A172 (cell line): ENCODE results near the gene KHDC4. TPM values are rescaled to one million over a fixed set of nuclear protein-coding genes. Genes with fewer than 3 reads are reported as not detected.

Experiments
- DNase-seq: peaks from one replicate; pipeline ENCODE4 v3.0.0-alpha.2; 2015; ENCODE audit warnings: low spot score
- total RNA-seq: library from RNA; depleted of rRNA; stranded (reverse); fragments of >200 nt; shearing (Covaris generic); gene quantifications from 2 replicates; pipeline ENCODE4 v1.2.3, GENCODE V29; 2014; rRNA removed

KHDC4 gene
- 52.3 and 53.9 TPM in 2 replicates for total RNA-seq

DNA sequence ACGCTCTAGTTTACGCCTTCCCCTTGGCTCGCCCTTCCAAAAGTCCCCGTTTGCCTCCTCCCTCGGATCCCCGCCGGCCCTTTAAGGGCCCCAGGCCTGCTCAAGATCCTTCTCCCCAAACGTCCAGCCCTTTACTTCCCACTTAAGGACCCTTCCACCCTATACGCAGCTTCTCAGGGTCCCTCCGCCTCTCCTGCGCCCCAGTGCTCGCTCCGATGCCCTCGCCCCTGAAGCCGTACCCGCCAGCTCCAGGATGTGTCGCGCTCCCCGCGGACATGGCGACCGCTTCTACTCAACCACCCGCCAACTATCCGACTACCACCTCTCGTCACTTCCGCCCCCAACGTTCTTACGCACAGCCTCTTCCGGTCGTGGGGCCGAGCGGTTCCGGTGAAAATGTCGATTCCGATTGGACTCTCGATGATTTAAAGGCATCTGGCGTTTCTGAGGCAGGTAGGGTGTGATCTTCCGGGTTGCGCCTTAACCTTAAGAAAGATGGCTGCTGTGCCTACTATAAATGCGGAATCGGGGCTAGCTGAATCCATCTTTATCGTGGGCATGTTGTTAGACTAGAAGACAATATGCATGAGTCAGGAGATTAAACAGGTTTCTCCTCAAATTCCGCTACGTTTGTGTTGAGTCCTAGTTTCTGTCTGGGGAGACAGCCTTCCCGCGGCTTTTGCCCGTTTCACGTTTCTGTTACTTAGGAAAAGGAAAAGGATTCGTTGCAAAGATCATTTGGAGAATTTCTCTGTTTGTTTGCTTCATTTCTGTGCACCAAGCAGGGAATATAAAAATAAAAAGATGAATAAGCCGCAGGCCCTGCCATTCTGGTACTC is at the start of gene KHDC4:
Gene KHDC4 (minus strand): TSS at position 317 of the 839 bp plus-strand sequence. CDS start 40 bp downstream, at position 277.
- peak; percentile 100 for DNase-seq

DNA sequence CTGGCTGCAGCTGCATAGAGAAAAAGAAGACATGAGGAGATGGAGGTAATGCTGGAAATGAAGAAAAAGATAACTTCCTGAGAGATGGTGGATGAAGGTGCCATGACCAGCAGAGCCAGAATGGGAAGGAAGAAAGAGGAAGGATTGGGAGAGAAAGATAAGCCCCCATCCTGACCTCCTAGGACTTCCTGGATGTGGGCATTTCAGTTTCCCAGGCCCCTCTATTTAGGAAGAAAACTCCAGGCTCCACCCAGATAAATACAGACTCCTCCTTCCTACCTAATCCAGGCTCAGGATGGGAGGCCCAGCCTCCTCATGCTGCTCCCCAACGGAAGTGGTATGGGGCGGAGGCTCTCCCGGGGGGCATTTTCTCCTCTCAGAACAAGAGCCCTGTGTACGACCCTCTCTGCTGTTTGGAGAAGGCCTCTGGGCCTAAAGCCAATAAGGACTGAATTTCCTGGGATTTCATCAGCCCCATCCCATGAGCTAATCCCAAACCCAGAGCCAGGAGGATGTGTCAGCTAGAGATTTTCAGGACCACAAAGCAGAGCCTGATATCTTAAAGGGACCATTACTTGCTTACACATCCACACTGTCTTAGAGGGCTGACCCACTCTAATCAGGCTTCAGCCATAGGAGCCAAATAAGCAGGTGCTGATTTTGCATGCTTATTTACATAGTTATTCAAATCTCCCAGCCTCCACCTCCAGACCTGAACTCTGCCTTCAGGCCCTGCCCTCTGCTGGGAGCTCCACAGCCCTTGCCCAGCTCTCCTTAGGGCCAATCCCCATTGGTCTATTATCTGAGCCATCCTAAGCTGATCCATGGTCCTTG is 49.2 kb upstream of the KHDC4 start:
- peak; percentile 93 for DNase-seq

DNA sequence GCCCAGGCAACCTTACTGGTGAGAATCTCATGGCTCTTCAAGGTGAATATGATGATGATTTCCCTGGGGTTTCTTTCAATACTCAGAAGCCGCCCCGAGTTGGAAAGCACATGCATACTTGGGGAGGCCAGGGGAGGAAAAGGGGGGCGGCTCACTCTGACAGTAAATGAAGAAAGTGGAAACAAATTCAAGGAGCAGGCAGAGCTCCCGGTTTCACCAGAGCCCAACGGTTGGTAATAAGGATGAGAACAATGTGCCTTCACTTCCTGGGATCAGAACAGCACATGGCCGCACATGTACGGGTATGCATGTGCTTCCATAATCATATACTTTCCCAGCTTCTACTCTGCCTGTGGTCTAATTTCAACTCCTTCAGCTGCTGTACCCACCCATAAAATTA is 47.9 kb upstream of the KHDC4 start:
- no peak for DNase-seq

DNA sequence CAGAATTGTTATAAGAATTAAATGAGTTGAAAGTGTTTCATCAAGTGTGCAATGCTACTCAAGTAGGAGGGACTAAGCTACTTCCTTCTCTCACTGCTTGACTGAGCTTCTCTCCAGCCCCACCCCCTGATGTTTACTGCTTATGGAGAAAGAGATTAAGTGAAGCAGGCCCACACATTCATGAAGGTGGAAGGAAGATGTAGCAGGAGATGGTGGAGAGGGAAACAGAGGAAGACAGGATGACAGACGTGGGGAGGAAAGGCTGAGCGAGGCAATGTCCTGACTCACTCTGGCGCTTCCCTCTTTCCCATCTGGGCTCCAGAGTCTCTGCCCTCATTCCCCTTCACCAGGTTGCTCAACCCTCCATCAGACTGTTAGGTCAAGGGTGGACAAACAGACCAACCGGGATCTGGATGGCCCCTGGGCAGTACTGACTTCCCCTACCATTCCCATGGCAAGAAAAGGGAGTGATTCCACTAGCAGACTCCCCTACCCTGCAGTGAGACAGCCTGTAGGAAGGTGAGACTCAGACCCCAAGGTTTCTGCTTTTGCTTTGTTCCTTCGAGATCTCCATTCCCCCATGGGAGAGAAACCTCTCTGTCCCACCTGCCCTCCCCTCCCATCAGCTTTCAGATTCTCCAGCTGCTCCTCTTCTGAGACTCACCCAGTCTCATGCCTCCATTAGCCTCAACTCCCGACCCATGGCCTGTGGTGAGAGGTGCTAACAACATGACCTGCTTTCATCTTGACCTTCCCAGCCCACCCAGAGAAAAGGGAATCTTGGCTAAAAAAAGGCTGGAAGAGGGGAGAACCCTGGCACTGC is 47.3 kb upstream of the KHDC4 start:
- peak; percentile 79 for DNase-seq

DNA sequence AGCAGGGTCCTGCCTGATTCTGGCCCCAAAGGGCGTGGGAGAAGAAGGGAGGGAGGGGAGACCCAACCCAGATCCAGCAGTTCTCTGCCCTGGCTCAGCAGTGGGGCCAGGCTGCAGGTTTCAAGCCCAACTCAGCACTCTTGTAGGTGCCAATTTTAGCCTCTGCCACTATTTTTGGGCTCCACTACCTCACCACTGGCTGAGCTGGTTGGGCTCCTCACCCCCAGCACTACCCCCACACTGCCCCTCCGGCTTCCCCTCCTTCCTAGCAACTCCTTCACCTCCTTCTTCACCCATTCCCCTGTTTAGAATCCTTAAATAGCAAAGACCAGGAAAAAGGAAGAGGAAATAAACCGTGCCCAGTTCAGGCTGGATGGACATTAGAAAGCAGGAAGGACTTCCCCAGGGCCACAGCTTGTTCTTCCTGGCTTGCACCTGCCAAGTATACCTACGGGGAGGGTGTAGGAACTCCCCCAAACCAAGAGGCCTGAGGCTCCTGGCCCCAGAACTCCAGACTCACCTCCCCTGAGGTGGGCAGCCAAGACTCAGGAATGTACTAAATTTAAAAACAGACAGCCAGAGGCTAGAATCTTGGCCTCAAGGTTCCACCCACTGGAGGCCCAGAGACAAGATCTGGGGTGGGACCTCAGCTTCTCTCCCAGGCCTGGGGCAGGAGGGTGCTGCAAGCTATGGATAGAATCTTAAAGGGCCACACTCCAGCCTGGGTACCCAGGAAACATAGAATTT is 45.6 kb upstream of the KHDC4 start:
- no peak for DNase-seq

DNA sequence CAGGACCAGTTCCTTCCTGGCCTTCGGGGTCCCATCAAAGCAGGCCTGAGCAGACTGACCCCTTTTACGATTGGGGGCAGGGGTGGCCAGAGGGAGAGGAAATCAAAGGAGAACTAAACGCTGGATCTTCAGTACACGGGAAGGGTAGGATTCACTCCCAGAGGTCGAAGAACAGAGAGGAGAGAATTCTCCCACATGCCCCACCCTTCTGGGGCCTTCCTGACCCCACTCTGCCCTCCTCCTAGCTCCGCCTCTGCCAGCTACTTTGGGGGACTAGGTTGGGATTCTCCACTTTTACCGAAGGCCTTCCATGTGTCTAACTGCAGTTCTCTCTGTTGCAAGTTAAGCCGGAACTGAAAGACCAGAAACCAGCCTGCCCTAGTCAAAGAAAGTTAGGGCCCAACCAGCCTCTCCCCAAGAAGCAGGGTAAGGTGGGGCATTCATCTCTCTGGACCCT is 44.8 kb upstream of the KHDC4 start:
- peak; percentile 70 for DNase-seq

DNA sequence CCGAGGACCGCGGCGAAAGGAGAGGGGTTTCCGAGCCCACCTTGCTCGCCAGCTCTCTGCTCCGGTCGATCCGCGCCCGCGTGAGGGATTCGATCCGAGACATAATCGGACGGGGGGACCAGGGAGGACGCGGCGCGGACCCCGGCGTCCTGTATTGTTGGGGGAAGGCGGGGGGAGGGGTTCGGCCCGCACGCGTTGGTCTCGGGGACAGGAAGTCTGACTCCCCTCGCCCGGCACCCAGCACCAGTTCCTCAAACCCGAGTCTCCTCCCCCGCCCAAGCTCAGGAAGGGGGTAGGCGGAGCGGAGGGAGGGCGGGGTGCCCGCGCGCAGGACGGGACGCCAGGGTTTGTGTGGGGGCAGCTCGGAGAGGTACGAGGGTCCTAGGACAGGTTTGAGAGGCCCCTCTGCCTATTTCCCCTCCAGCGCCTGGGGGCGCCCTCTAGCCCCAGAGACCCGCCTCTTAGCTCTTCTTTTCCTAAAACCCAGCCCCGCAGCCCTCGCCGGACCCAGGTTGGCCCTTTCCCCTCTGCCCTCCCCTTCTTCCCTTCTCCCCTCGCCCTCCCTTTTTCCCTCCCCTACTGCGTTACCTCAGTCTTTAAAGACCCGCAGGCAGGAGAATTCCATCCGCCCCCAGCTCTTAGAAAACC is 44.2 kb upstream of the KHDC4 start, which contains the start of gene ARHGEF2:
Gene ARHGEF2 (minus strand): TSS at position 223 of the 648 bp plus-strand sequence. CDS start 120 bp downstream, at position 103.
- peak; percentile 82 for DNase-seq

DNA sequence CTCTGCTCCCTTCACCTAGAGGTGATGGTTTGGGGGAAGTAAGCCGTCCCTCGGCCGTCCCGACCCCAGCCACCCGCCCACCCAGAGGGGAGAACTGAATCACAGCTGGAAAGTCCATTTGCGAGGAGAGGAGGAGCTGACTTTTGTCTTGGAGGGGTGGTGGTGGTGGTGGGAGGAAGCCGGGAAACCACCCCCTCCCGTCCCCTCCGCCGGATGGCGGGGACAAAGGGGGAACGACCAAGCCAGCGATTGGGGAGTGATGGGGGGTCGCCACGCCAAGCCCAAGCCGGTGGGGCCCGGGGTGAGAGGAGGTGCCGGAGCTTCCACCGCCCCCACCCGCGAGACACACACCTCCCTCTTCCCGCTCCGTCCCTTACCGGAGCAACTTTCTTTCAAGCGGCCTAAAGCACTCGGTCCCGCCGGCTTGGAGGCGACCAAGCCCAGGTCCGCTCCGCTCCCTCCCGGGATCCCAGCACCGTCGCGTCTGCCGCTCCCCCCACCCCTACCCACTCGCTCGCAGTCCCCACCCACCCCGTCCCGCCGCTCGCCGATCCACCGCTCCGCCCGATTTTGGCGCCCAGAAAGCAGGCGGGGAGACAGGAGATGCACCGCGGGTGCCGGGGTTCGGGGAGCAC is 43.6 kb upstream of the KHDC4 start:
- DNase-seq, result no peak

DNA sequence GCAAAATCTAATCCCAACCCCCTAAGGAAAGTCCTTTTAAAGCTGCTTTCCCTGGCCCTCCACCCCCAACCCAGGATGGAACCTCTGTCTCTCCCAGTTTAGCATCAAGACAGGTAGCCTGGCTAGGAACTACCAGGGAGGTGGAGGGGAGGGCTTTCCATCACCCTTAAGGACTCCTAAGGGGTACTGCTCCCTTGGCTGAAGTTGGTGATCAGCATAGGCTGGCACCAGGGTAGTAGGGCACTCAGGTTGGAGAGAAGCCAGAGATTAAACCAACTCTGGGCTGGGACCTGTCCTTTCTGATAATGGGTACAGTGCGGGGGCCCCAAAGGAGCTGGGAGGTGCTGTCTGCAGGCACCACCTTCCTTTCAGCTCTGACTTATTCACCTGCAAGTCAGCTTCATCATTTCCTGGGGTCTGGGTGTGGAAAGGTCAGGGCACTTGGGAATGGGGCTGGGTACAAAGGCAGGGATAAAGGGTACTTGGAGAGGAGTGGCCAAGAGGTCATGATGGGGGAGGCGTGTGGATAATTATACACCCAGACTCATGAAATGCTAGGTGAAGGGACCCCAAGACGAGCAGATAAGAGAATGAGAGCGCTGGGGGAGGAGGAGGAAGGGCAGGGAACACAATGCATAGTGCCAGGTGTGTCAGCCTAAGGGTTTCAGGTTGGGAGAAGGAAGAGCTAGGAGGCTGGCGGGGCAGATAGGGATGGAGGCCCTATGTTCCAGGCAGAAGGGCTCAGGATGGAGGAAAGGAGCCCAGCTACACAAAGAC is 42.9 kb upstream of the KHDC4 start:
- DNase-seq, result peak; percentile 49

DNA sequence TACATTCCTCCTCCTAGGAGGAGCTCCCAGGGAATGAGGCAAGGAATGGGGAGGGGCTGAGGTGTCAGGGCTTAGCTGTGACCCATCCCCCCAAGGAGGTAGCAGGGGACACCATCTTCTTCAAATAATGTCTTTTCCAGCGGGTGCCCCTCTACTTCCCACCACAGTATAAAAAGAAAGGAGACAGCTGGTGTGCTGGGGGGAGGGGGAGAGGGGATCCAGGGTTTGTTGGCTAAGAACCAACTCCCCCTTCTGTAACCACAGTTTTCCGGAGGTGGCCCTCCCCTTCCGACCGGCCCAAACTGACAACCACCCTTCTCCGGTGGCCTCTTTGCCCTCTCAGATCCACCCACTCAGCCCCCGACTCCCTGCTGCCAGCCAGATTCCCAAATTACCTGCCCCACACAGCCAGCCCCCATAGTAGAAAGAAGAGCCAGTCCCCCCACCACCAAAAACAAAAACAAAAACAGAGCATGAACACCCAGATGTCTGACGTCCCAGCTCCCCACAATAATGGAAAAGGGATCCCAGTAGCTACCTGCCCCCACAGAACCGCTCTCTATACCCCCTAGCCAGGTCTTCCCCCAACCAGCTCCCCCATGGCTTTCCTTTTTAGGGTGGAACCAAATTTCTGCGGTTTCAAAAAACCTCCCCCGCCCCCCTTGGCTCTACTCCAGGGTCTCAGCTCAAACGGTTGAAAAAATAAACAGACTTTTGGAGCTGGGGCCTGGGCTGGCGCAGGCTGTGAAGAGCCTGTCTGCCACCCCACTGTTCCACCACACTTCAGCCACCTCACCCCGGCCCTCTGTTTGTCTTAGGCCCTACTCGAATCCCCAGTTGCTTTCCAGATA is 42.1 kb upstream of the KHDC4 start:
- peak; percentile 84 for DNase-seq

DNA sequence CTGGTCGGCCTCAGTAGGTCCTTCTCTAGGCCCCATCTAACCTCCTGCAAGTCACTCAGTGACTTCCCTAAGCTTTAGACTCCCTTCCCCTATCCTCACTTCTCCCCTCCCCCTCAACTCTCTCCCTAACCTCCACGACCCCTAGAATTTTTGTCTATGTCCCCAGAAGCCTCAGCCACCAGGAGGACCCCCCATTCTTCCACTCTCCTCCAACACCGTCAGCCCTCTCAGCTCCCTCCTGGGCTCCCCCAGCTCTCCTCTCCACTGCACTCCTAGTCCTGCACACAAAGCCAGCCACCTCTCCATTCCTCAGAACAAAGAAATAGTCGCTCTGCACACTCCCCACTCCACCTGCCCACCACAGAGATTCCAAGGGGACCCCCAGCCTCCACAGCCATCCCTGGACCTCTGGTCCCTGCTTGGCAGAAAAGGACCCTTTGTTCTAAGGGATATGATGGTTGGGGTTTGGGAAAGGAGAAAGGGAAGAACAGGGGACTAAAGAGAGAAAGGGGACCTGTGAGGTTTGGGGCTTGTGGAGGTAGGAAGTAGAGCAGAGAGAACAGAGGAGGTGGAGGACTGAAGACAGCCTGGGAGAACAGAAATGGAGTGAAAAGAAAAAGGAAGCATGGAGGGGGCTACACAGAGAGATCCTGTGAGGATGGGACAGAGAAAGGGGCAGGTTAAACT is 41.3 kb upstream of the KHDC4 start:
- DNase-seq, result no peak

DNA sequence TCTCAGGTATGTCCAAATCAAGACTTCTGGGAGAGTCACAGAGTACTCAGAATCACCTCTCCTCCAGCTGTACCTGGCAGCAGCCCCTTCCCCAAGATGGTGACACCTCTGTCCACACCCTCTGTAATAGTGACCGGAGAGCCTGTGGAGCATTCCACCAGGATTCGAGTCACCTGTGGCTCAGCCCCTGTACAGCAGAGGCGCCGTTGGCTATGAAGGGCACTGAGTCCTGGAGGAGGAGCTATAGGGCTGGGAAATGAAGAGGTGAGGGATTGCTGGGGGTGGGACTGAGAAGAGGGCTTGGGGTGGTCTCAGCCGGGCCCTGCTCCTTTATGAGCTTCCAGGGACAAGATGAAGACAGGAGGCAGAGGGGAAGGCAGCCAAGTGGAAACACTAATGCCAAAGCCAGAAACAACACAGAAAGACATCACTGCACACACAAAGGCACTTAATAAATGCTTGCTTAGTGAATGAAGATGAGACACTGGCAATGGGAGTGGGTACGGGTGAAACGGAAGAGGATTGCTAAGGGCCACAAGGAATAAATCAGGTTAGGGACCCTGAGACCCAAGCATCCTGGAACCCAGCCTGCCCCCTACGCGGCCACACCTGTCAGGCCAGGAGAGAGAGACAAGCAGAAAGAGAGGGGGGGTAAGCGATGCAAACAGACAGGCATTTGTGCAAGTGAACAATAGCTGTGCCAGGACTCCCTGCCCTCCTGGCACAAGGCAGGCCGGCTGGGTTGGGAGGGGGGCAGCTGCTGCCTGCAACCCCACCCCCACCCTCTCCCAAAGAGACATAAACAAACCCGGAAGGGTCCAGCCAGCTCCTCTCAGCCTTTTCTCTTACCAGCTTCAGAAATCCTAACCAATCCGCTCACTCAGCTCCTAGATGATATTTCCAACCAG is 40.2 kb upstream of the KHDC4 start:
- no peak for DNase-seq

DNA sequence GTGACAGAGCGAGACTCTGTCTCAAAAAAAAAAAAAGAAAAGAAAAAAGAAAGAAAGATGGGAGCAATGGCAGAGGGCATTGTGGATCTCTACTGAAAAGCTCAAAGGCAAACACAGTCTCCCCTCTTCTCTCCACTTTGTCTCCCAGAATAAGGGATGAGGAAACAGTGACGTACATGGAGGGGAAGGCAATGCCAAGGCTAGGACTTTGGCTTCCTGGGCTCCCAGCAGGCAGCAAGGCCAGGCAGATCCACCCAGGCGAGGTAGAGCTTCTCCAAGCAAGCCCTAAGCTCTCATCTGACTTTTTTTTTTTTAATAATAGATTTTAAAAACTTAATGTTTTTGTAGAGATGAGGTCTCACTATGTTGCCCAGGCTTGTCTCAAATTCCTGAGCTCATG is 39.5 kb upstream of the KHDC4 start:
- DNase-seq, result no peak

DNA sequence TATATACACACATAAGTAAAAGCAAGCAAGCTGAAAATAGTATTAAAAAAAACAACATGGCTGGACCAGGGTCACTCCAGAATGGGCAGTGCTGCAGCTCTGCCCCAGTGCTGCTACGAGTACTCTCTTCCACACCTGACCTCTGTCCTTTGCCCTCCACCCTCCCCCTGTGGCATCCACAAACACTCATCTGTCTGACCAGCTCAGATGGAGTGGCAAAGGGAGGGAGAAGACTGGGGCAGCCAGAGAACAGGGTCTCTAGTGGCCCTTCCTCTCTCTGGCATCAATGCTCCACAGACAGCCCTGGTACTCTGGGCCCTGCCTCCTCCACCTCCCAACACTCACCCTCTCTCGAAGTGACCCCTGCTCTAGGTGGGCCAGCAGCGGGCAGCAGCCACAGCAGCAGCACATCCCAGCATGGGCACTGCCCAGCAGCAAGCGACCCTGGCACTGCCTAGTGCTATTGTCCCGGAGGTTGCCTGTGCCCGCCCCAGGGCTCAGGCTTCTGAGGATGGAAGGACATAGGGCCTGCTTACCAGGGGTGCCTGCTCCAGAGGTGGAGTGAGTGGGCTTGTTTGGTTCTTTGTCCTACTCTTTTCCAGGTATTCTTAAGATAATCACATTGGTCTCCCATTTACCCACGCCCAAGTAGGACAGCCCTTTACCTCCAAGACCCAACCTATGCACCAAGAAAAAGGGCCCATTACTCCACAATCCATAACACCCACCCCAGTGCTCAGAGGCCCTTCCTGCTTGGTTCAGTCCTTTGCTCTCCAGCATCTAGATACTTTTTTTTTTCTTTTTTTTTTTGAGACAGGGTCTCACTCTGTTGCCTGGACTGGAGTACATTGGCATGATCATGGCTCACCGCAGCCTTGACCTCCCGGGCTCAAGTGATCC is 37.9 kb upstream of the KHDC4 start:
- DNase-seq, result no peak

DNA sequence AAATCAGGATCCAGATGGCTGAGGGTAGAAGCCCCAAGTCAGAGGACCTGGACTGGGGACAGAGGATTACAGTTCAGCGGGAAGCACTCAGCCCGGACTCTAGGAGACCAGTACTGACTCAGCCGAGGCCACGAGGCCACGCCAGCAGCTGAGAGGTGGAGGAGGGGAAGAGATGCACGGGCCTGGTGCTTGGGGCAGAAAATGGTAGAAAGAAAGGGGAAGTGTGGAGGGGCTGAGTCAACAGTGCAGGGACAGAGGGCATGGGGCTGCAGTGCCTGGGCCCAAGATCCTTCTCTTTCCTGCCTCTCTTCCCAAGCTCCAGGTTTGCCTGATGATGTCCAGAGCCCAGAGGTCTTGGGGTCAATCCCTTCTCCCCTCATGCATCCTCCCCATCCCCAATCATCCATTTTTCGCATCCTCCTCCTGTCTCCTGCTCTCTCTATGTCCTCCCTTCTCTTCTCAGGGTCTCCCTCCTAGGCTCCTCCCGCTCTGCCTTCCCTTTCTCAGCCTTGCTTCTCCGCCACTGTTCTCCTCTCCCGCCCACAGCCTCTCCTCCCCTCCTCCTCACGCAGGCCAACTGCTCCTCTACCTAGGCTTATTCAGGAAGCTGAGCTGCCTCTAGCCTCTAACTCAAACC is 36.4 kb upstream of the KHDC4 start:
- peak; percentile 93 for DNase-seq
